Left ventricle myocardium inferior (tissue), 1 donor: Measurements from ENCODE around the gene HAO1. TPM values are rescaled to one million over a fixed set of nuclear protein-coding genes. Genes with fewer than 3 reads are reported as not detected.

Source experiments
- DNase-seq: peaks from one replicate; pipeline ENCODE4 v3.0.0-alpha.2; 2020
- H3K27ac ChIP-seq: fragments of 200-600 bp; replicated peaks from 2 replicates; pipeline ENCODE4 v1.8.0; 2021
- H3K27me3 ChIP-seq: fragments of 200-600 bp; 2 replicates; pipeline ENCODE4 v1.8.0; 2021; ENCODE audit warnings: low read depth
- H3K36me3 ChIP-seq: fragments of 200-600 bp; 2 replicates; pipeline ENCODE4 v1.8.0; 2021
- H3K4me1 ChIP-seq: fragments of 200-600 bp; 2 replicates; pipeline ENCODE4 v1.8.0; 2021
- H3K4me3 ChIP-seq: fragments of 200-600 bp; 2 replicates; pipeline ENCODE4 v1.8.0; 2021; ENCODE audit warnings: mild to moderate bottlenecking, moderate library complexity
- H3K9me3 ChIP-seq: fragments of 200-600 bp; replicated peaks from 2 replicates; pipeline ENCODE4 v1.8.0; 2021
- CTCF ChIP-seq: fragments of 200-600 bp; IDR thresholded peaks from 2 replicates; pipeline ENCODE4 v1.8.0; 2021; ENCODE audit warnings: antibody characterized with exemption, mild to moderate bottlenecking, borderline replicate concordance
- intact Hi-C: fragments of 100-400 bp; cut with micrococcal nuclease; formaldehyde crosslinking; loops from one replicate; pipeline ENCODE4 v1.11.0; 2022
- total RNA-seq: library from RNA; stranded (reverse); fragmentation: NEBNext Ultra II Directional; extraction: Animal tissue kit (Norgen Biotek cat#: 25700); gene quantifications from one replicate; pipeline ENCODE4 v1.2.1, GENCODE V29; 2021
- donor health status: DM: no; HTN: yes; CAD: no; lungs with severe emphysema.

HAO1 gene
- total RNA-seq, 1 donor from 2014 or later, result not detected

- H3K4me1 ChIP-seq, result no peaks in the 10 kb centered on the region
- no peak overlapping the region for H3K27ac ChIP-seq
- no peaks in the 10 kb centered on the region for H3K9me3 ChIP-seq
- no peak for TF ChIP-seq CTCF
- H3K27me3 ChIP-seq, result peaks cover 5% of the 10 kb centered on the region
- no peak for DNase-seq
- intact Hi-C loops, result no loop called here
- H3K4me3 ChIP-seq, result no peak overlapping the region
- no peaks in the 10 kb centered on the region for H3K36me3 ChIP-seq
Observed at GRCh38 chr20:7930343-7930742, 9.9 kb downstream of the HAO1 start.

- intact Hi-C loops, result no loop called here
- no peak overlapping the region for H3K27ac ChIP-seq
Observed at GRCh38 chr20:7926767-7927166, 13.5 kb downstream of the HAO1 start.

GRCh38 chr20:7926323-7926722 lies 13.9 kb downstream of the HAO1 start:
- H3K9me3 ChIP-seq, result no peaks in the 10 kb centered on the region
- H3K27ac ChIP-seq, result no peak overlapping the region
- H3K36me3 ChIP-seq, result no peaks in the 10 kb centered on the region
- H3K4me3 ChIP-seq, result no peak overlapping the region
- no peaks in the 10 kb centered on the region for H3K4me1 ChIP-seq
- no peak for DNase-seq
- peaks cover 5% of the 10 kb centered on the region for H3K27me3 ChIP-seq
- no peak for TF ChIP-seq CTCF
- intact Hi-C loops, result no loop called here

More at GRCh38 chr20:7926767-7927166, 13.5 kb downstream of the HAO1 start:
- Histone ChIP-seq H3K36me3 (no peaks in the 10 kb centered on the region), H3K4me3 (no peak overlapping the region), H3K4me1 (no peaks in the 10 kb centered on the region), H3K27me3 (peaks cover 5% of the 10 kb centered on the region), H3K9me3 (no peaks in the 10 kb centered on the region)
- DNase-seq, result no peak
- TF ChIP-seq CTCF, result peak; percentile 53

GRCh38 chr20:7924692-7925091 lies 15.6 kb downstream of the HAO1 start:
- intact Hi-C loops, result no loop called here
- Histone ChIP-seq H3K36me3 (no peaks in the 10 kb centered on the region), H3K27me3 (no peaks in the 10 kb centered on the region), H3K4me1 (no peaks in the 10 kb centered on the region), H3K9me3 (no peaks in the 10 kb centered on the region), H3K27ac (no peak overlapping the region), H3K4me3 (no peak overlapping the region)
- no peak for TF ChIP-seq CTCF
- no peak for DNase-seq

GRCh38 chr20:7916648-7917047 lies 23.6 kb downstream of the HAO1 start:
- DNase-seq, result no peak
- intact Hi-C loops, result no loop called here
- Histone ChIP-seq H3K36me3 (no peaks in the 10 kb centered on the region), H3K9me3 (no peaks in the 10 kb centered on the region), H3K4me3 (no peak overlapping the region), H3K27me3 (no peaks in the 10 kb centered on the region), H3K4me1 (peaks cover 11% of the 10 kb centered on the region), H3K27ac (no peak overlapping the region)
- TF ChIP-seq CTCF, result no peak

- H3K9me3 ChIP-seq, result no peaks in the 10 kb centered on the region
- H3K27ac ChIP-seq, result no peak overlapping the region
- H3K27me3 ChIP-seq, result no peaks in the 10 kb centered on the region
- intact Hi-C loops, result no loop called here
- H3K4me1 ChIP-seq, result peaks cover 13% of the 10 kb centered on the region
- H3K4me3 ChIP-seq, result no peak overlapping the region
- no peak for DNase-seq
- TF ChIP-seq CTCF, result no peak
- H3K36me3 ChIP-seq, result no peaks in the 10 kb centered on the region
Observed at GRCh38 chr20:7912551-7912950, 27.7 kb downstream of the HAO1 start.
